Heart right ventricle (tissue), 16 donors: Measurements from ENCODE around the gene KRT81. TPM values are rescaled to one million over a fixed set of nuclear protein-coding genes. Genes with fewer than 3 reads are reported as not detected.

Experiments
- ATAC-seq, 8 donors: fragments of 200-7000 bp; cut with Tn5 transposase; one replicate each; pipeline ENCODE4 v1.9.1; 2020; ENCODE audit warnings: mild to moderate bottlenecking in 8 of 8, moderate library complexity in 8 of 8, moderate number of reproducible peaks in 1 of 8
- DNase-seq, 2 donors: peaks; one replicate each; pipeline ENCODE4 v3.0.0-alpha.2; 2020
- H3K27ac ChIP-seq, 10 donors: fragments of 200-600 bp; sonication (generic) in 2 of 10; one replicate each; pipeline versions ENCODE4 v1.5.0 to v1.8.0; 2020 to 2022; ENCODE audit warnings: mild to moderate bottlenecking in 3 of 10
- H3K27me3 ChIP-seq, 7 donors: fragments of 200-600 bp; one replicate each; pipeline ENCODE4 v1.8.0; 2021 to 2022; ENCODE audit warnings: mild to moderate bottlenecking in 2 of 7
- H3K36me3 ChIP-seq, 9 donors: fragments of 200-600 bp; sonication (generic) in 1 of 9; one replicate each; pipeline versions ENCODE4 v1.5.0 to v1.8.0; 2020 to 2022; ENCODE audit warnings: mild to moderate bottlenecking in 2 of 9
- H3K4me1 ChIP-seq, 9 donors: fragments of 200-600 bp; sonication (generic) in 1 of 9; one replicate each; pipeline versions ENCODE4 v1.5.0 to v1.8.0; 2020 to 2022; ENCODE audit warnings: mild to moderate bottlenecking in 4 of 9
- H3K4me3 ChIP-seq, 10 donors: fragments of 200-600 bp; sonication (generic) in 2 of 10; one replicate each; pipeline versions ENCODE4 v1.5.0 to v1.8.0; 2020 to 2022; ENCODE audit warnings: mild to moderate bottlenecking in 7 of 10, moderate library complexity in 2 of 10
- H3K9me3 ChIP-seq, 11 donors: fragments of 200-600 bp in 10 of 11; sonication (generic) in 2 of 11; one replicate each; pipeline versions ENCODE4 v1.5.0 to v1.8.0; 2013 to 2022; ENCODE audit warnings: mild to moderate bottlenecking in 2 of 11, control low read depth in 1 of 11, moderate library complexity in 1 of 11
- CTCF ChIP-seq, 9 donors: fragments of 200-600 bp; sonication (generic) in 2 of 9; IDR thresholded peaks; one replicate each; pipeline versions ENCODE4 v1.5.0 to v1.8.0; 2021 to 2022; ENCODE audit warnings: antibody characterized with exemption in 9 of 9, mild to moderate bottlenecking in 5 of 9, moderate library complexity in 1 of 9
- WGBS, 2 donors: extraction: QIAGEN DNeasy Blood & Tissue Kit; methylation state at CpG; one replicate each; pipeline ENCODE4 v1.1.7; 2013; ENCODE audit warnings: inconsistent platforms in 1 of 2; 5-methylcytosine and 5-hydroxymethylcytosine counted together
- intact Hi-C, 10 donors: fragments of 100-400 bp; cut with DNase I; formaldehyde crosslinking; loops; one replicate each; pipeline versions ENCODE4 v1.11.1 to v1.14.2; 2022
- polyA plus RNA-seq, 2 donors: library from polyadenylated mRNA; stranded (reverse); fragments of 200-250 nt; gene quantifications; one replicate each; pipeline ENCODE4 v1.2.3, GENCODE V29; 2013
- total RNA-seq, 10 donors: library from RNA; stranded (reverse); fragmentation: NEBNext Ultra II Directional in 3 of 10; extraction: Animal tissue kit (Norgen Biotek cat#: 25700) in 3 of 10; gene quantifications; one replicate each; pipeline versions ENCODE4 v1.2.1 to v1.2.4, GENCODE V29; 2021 to 2023
- donor health status: Arrhythmogenic right ventricular cardiomyopathy.
- donor health status: ischemic (EF 13 %, LVEDD 7.1; RV severe dilation, severe dysfunction).
- donor health status: healthy with polysubstance abuse.
- donor health status: DM: no; HTN: yes; CAD: no.
- donor health status: DM: no; HTN: no; CAD: no.
- donor health status: ischemic (EF 25% LVEDD 6.9; RV normal size, moderate dysfunction).
- donor health status: ischemic (EF 25% LVEDD 5.7; RV mildly dilated, moderate dysfunction).
- donor health status: healthy.
- donor health status: DM: yes; HTN: yes; CAD: no.
- donor health status: Ischemic cardiomyopathy.
- donor health status: ischemic (EF 35%, LVEDD 5.7; RV mildly dilated, moderate dysfunction).
- donor health status: nonischemic (EF 11% LVEDD 7.7; RV severe dilation, severe dysfunction).
- donor health status: DM: yes; HTN: yes; CAD: no.
- donor health status: PGD.
- donor health status: ischemic (EF 29% LVEDD 5.4; RV normal size, mild dysfunction).
- donor health status: nonischemic (EF 23%, LVEDD 6.1; RV moderate dilation, normal function).

The KRT81 gene
- total and polyA plus RNA-seq, 12 donors, result not detected

- Histone ChIP-seq H3K36me3 (no peaks in the 10 kb centered on the region), H3K4me1 (no peaks in the 10 kb centered on the region), H3K9me3 (no peaks in the 10 kb centered on the region), H3K27ac (no peak overlapping the region), H3K4me3 (no peak overlapping the region), H3K27me3 (peaks cover 14 to 65% (median 46%) of the 10 kb centered on the region in 7 donors)
- intact Hi-C loops, result loop anchor here in 4 of 10 donors (2.0 to 10.0 kb wide), 4 partner anchors 102 to 169 kb away; no protein-coding TSS in a partner anchor
- DNase-seq (no peak), ATAC-seq (no peak)
- TF ChIP-seq CTCF (IDR thresholded peaks at IDR 0.05), result no peak
- WGBS, 2 donors, result 85 to 86% methylated on average over 3 of the region's 3 CpGs
These were observed 32.8 kb upstream of the KRT81 start for GRCh38 chr12:52324153-52324444.

GRCh38 chr12:52323416-52324152 lies 32.2 kb upstream of the KRT81 start:
- H3K4me3 ChIP-seq, result no peak overlapping the region
- H3K36me3 ChIP-seq, result no peaks in the 10 kb centered on the region
- H3K27ac ChIP-seq, result no peak overlapping the region
- intact Hi-C loops, result loop anchor here in 4 of 10 donors (2.0 to 10.0 kb wide), 4 partner anchors 101 to 169 kb away; no protein-coding TSS in a partner anchor
- ATAC-seq (no peak), DNase-seq (no peak)
- no peaks in the 10 kb centered on the region for H3K9me3 ChIP-seq
- H3K27me3 ChIP-seq, result peaks cover 14 to 66% (median 49%) of the 10 kb centered on the region in 7 donors
- no peaks in the 10 kb centered on the region for H3K4me1 ChIP-seq
- no peak for TF ChIP-seq CTCF (IDR thresholded peaks at IDR 0.05)
- 84 to 87% methylated on average over 10 of the region's 10 CpGs for WGBS, 2 donors

- Histone ChIP-seq H3K9me3 (no peaks in the 10 kb centered on the region), H3K27ac (no peak overlapping the region)
- no peak for TF ChIP-seq CTCF (IDR thresholded peaks at IDR 0.05)
These were observed 31.7 kb upstream of the KRT81 start for GRCh38 chr12:52323001-52323400.

GRCh38 chr12:52322069-52322468 lies 30.7 kb upstream of the KRT81 start:
- no peak overlapping the region for H3K27ac ChIP-seq
- H3K27me3 ChIP-seq, result peaks cover 14 to 62% (median 46%) of the 10 kb centered on the region in 7 donors
- ATAC-seq (no peak), DNase-seq (no peak)
- no peaks in the 10 kb centered on the region for H3K4me1 ChIP-seq
- no peak for TF ChIP-seq CTCF (IDR thresholded peaks at IDR 0.05)
- H3K9me3 ChIP-seq, result no peaks in the 10 kb centered on the region
- intact Hi-C loops, result loop anchor here in 2 of 10 donors (5.0 to 10.0 kb wide), 2 partner anchors 100 to 167 kb away; no protein-coding TSS in a partner anchor
- H3K36me3 ChIP-seq, result no peaks in the 10 kb centered on the region
- 96 to 98% methylated on average over 1 of the region's 1 CpG for WGBS, 2 donors
- no peak overlapping the region for H3K4me3 ChIP-seq

More at GRCh38 chr12:52323001-52323400, 31.7 kb upstream of the KRT81 start:
- intact Hi-C loops, result loop anchor here in 2 of 10 donors (5.0 to 10.0 kb wide), 2 partner anchors 101 to 168 kb away; no protein-coding TSS in a partner anchor
- peaks cover 14 to 61% (median 50%) of the 10 kb centered on the region in 7 donors for H3K27me3 ChIP-seq
- H3K36me3 ChIP-seq, result no peaks in the 10 kb centered on the region
- DNase-seq (no peak), ATAC-seq (no peak)
- 48 to 58% methylated on average over 1 of the region's 1 CpG for WGBS, 2 donors
- H3K4me3 ChIP-seq, result no peak overlapping the region
- H3K4me1 ChIP-seq, result no peaks in the 10 kb centered on the region
